GM12878 (cell line): ENCODE data around the gene VEGFB. TPM values are rescaled to one million over a fixed set of nuclear protein-coding genes. Genes with fewer than 3 reads are reported as not detected.

Experiments used
- ATAC-seq: fragments of 200-7000 bp; cut with Tn5 transposase; 3 replicates; pipeline ENCODE4 v1.9.1; 2020; ENCODE audit warnings: mild to moderate bottlenecking, moderate library complexity
- BruUV-seq: library from RNA; stranded (reverse); fragments of 400-500 nt; replicated peaks from 2 replicates; lab custom pipeline; 2021; lab: Mats Ljungman, UMichigan
- CTCF ChIA-PET: fragments of 300-600 bp; sonication (Branson Sonifier 250); formaldehyde crosslinking; extraction: SDS; loops from one replicate; lab custom pipeline; 2021; ENCODE audit warnings: inconsistent platforms; lab: Yijun Ruan, JAX
- POLR2A ChIA-PET: fragments of 350-600 bp; formaldehyde crosslinking; extraction: SDS; loops from one replicate; lab custom pipeline; 2021; ENCODE audit warnings: inconsistent platforms; lab: Charles Lee
- RAD21 ChIA-PET: fragments of 300-600 bp; sonication (Branson Sonifier 250); formaldehyde crosslinking; loops from one replicate; lab custom pipeline; 2023; ENCODE audit warnings: antibody characterized with exemption; ENCODE audit not compliant: unreplicated experiment; lab: Charles Lee
- SMC1A ChIA-PET: fragments of 300-600 bp; sonication (Branson Sonifier 250); formaldehyde crosslinking; loops from one replicate; lab custom pipeline; 2023; ENCODE audit not compliant: unreplicated experiment, uncharacterized antibody; lab: Charles Lee
- DNase-seq: peaks from one replicate; pipeline ENCODE4 v3.0.0-alpha.2; 2011; ENCODE audit warnings: low read depth, low spot score
- FAIRE-seq: peaks from 3 replicates; lab custom pipeline; 2011; peaks lifted over from hg19 to GRCh38; lab: Jason Lieb, UNC
- H2AFZ ChIP-seq: 2 replicates; pipeline ENCODE4 v1.6.0; 2011; ENCODE audit warnings: low read depth, low read length, control low read depth; ENCODE audit not compliant: control insufficient read depth
- H3K27ac ChIP-seq: 2 replicates; pipeline ENCODE4 v1.5.1; 2011; ENCODE audit warnings: control low read depth; ENCODE audit not compliant: control insufficient read depth, insufficient read depth
- H3K27me3 ChIP-seq, 2 experiments: replicated peaks in 1 of 2; 2 replicates each; pipeline versions ENCODE4 v1.6.0 to v1.6.1; 2011; ENCODE audit warnings: low read length in 1 of 2; ENCODE audit not compliant: control insufficient read depth in 2 of 2, insufficient read depth in 2 of 2
- H3K36me3 ChIP-seq, 2 experiments: 2 replicates each; pipeline ENCODE4 v1.5.1; 2011; ENCODE audit warnings: low read length in 1 of 2; ENCODE audit not compliant: control insufficient read depth in 2 of 2, insufficient read depth in 2 of 2
- H3K4me1 ChIP-seq: 2 replicates; pipeline ENCODE4 v1.6.1; 2011; ENCODE audit warnings: mild to moderate bottlenecking, low read length, moderate library complexity, mixed read lengths; ENCODE audit not compliant: control insufficient read depth, insufficient read depth
- H3K4me2 ChIP-seq: 2 replicates; pipeline ENCODE4 v1.6.0; 2011; ENCODE audit warnings: control low read depth; ENCODE audit not compliant: control insufficient read depth, insufficient read depth
- H3K4me3 ChIP-seq: fragments of 200-600 bp; sonication (generic); 2 replicates; pipeline ENCODE4 v1.5.1; 2016
- H3K79me2 ChIP-seq: 2 replicates; pipeline ENCODE4 v1.6.0; 2011; ENCODE audit warnings: low read length; ENCODE audit not compliant: control insufficient read depth, insufficient read depth
- H3K9ac ChIP-seq: 2 replicates; pipeline ENCODE4 v1.8.0; 2011; ENCODE audit warnings: low read length, control low read depth, mixed read lengths; ENCODE audit not compliant: control insufficient read depth, insufficient read depth
- H3K9me3 ChIP-seq: replicated peaks from 3 replicates; pipeline ENCODE4 v1.5.1; 2011; ENCODE audit warnings: mild to moderate bottlenecking, low read length; ENCODE audit not compliant: control insufficient read depth, insufficient read depth
- H4K20me1 ChIP-seq: 2 replicates; pipeline ENCODE4 v1.6.0; 2011; ENCODE audit not compliant: control insufficient read depth, insufficient read depth
- BCL11A ChIP-seq: IDR thresholded peaks from 2 replicates; pipeline ENCODE4 v1.6.1; 2011; ENCODE audit warnings: low read depth, low read length
- CHD4 ChIP-seq: fragments of 200-600 bp; sonication (generic); IDR thresholded peaks from 2 replicates; pipeline ENCODE4 v1.6.1; 2016; ENCODE audit warnings: mild to moderate bottlenecking
- HCFC1 ChIP-seq: fragments of 150-350 bp; IDR thresholded peaks from 2 replicates; pipeline ENCODE4 v1.6.1; 2014; ENCODE audit warnings: low read length
- MEF2B ChIP-seq: fragments of 450-650 bp; IDR thresholded peaks from 2 replicates; pipeline ENCODE4 v1.6.1; 2018; ENCODE audit warnings: mild to moderate bottlenecking, moderate library complexity; ENCODE audit not compliant: partially characterized antibody, poor library complexity, severe bottlenecking
- NFXL1 ChIP-seq: fragments of 450-650 bp; IDR thresholded peaks from 2 replicates; pipeline ENCODE4 v1.6.1; 2017; ENCODE audit warnings: antibody characterized with exemption, mild to moderate bottlenecking, borderline replicate concordance
- RAD21 ChIP-seq: IDR thresholded peaks from 2 replicates; pipeline ENCODE4 v1.6.1; 2011; ENCODE audit warnings: mild to moderate bottlenecking, low read depth, low read length, moderate library complexity; ENCODE audit not compliant: insufficient read depth
- RBBP5 ChIP-seq: fragments of 200-600 bp; sonication (generic); conservative IDR thresholded peaks from 2 replicates; pipeline ENCODE4 v1.6.1; 2016
- RELA ChIP-seq: fragments of 450-650 bp; IDR thresholded peaks from 2 replicates; pipeline ENCODE4 v1.8.0; 2014; ENCODE audit warnings: borderline replicate concordance; ENCODE audit not compliant: partially characterized antibody
- SREBF2 ChIP-seq: IDR thresholded peaks from 2 replicates; pipeline ENCODE4 v1.6.1; 2012; ENCODE audit warnings: mild to moderate bottlenecking, low read length
- ZZZ3 ChIP-seq: IDR thresholded peaks from 2 replicates; pipeline ENCODE4 v1.6.1; 2011; ENCODE audit warnings: low read depth; ENCODE audit not compliant: control insufficient read depth, insufficient read length
- WGBS: methylation state at CpG from one replicate; pipeline ENCODE4 v1.1.6; 2016; ENCODE audit warnings: low lambda C conversion rate; ENCODE audit not compliant: insufficient replicate concordance, insufficient coverage; ENCODE audit errors: missing lambda C conversion rate; 5-methylcytosine and 5-hydroxymethylcytosine counted together
- in situ Hi-C: fragments of 300-500 bp; cut with MboI; formaldehyde crosslinking; loops from 9 replicates; pipeline ENCODE4 v1.14.3; 2018; ENCODE audit warnings: mixed read lengths
- intact Hi-C: fragments of 100-400 bp; cut with micrococcal nuclease; formaldehyde crosslinking; loops from one replicate; pipeline ENCODE4 v1.14.2; 2022; ENCODE audit not compliant: unreplicated experiment
- polyA plus RNA-seq, 11 experiments: library from polyadenylated mRNA; depleted of rRNA in 4 of 11; unstranded in 6 of 11; stranded (reverse) in 5 of 11; fragments of >200 nt; fragmentation: Nextera tagmentation in 4 of 11; fragmentation: Illumina TruSeq in 1 of 11; extraction: Ambion mirVana in 4 of 11; extraction: Trizol in 1 of 11; gene quantifications; 1 replicate in 1 of 11; 2 replicates in 10 of 11; pipeline versions ENCODE4 v1.2.1 to v1.2.3, GENCODE V29; 2011 to 2016; ENCODE audit warnings: inconsistent platforms in 2 of 11, missing spikeins in 2 of 11, low read depth in 1 of 11
- total RNA-seq, 4 experiments: library from RNA; depleted of rRNA in 3 of 4; stranded (reverse); fragments of >200 nt in 3 of 4; fragmentation: Illumina TruSeq in 1 of 4; extraction: Trizol in 1 of 4; gene quantifications; 2 replicates each; pipeline versions ENCODE4 v1.2.1 to v1.2.3, GENCODE V29; 2013 to 2021
- TF ChIP-seq, protein P1 (sequence below): fragments of 450-650 bp; IDR thresholded peaks from 2 replicates; pipeline ENCODE4 v1.6.1; 2018; ENCODE audit warnings: borderline replicate concordance, mild to moderate bottlenecking; ENCODE audit not compliant: partially characterized antibody
- TF ChIP-seq, protein P2 (sequence below): IDR thresholded peaks from 2 replicates; pipeline ENCODE4 v1.6.1; 2011; ENCODE audit warnings: mild to moderate bottlenecking, low read depth, low read length, moderate library complexity; ENCODE audit not compliant: insufficient replicate concordance
- TF ChIP-seq, protein P3 (sequence below): fragments of 450-650 bp; IDR thresholded peaks from 2 replicates; pipeline ENCODE4 v1.6.1; 2017; ENCODE audit warnings: low read depth, mild to moderate bottlenecking, moderate library complexity
- TF ChIP-seq, protein P4 (sequence below): fragments of 450-650 bp; IDR thresholded peaks from 2 replicates; pipeline ENCODE4 v1.6.1; 2017; ENCODE audit warnings: mild to moderate bottlenecking, moderate library complexity

VEGFB gene
- total and polyA plus RNA-seq, 10 of the 15 experiments (the other 5 are each of a cell fraction or from before 2014, with no cell fraction given) = 7.0 to 75.8 (median 20.3) TPM

DNA sequence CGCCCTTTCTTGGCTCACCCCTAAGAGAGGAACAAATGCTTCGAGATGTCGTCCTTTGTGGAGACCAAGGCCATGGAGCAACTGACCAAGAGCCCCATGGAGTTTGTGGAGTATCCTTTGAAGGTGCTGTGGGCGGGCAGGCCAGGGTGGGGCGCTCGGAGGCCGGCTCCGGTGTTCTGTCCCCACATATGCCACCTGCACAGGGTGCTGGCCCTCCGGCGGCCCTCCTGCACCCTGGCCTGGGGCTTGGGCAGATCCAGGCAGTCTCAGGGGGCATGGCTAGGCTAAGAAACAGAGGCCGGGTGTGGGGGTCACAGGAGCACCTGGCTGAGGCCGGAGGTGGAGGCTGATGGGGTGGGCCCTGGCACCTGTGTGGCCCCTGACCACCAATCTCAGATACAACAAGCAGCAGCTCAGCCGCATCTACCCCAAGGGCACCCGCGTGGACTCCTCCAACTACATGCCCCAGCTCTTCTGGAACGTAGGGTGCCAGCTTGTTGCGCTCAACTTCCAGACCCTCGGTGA, 27.2 kb downstream of the VEGFB start:
- H2AFZ ChIP-seq = no peak overlapping the region
- no peak overlapping the region for H3K4me3 ChIP-seq
- no peak for ATAC-seq
- 86% methylated on average over 18 of the region's 18 CpGs for WGBS
- DNase-seq = no peak
- H3K36me3 ChIP-seq = peaks cover 0 to 5% of the 10 kb centered on the region in 2 experiments; a peak in 2 of 4 replicates
- H4K20me1 ChIP-seq = no peaks in the 10 kb centered on the region
- BruUV-seq = no TSS peak
- H3K4me1 ChIP-seq = peaks cover 11% of the 10 kb centered on the region
- intact Hi-C loops (no loop called here), in situ Hi-C loops (no loop called here)
- H3K4me2 ChIP-seq = no peak overlapping the region
- FAIRE-seq = no peak
- H3K9ac ChIP-seq = no peak overlapping the region
- ChIA-PET POLR2A (no interaction called here), SMC1A (no interaction called here), CTCF (interaction anchor here (1.5 to 2.0 kb wide), 3 partner anchors 10 to 39 kb away, joined by 4 to 9 read pairs (median 5); partner anchors contain the start of gene PLCB3), RAD21 (interaction anchor here (0.5 kb wide), 1 partner anchor 48 kb away, joined by 3 read pairs; no protein-coding TSS in a partner anchor)
- H3K79me2 ChIP-seq = no peaks in the 10 kb centered on the region
- no peak overlapping the region for H3K27ac ChIP-seq
- no peaks in the 10 kb centered on the region for H3K27me3 ChIP-seq
- no peaks in the 10 kb centered on the region for H3K9me3 ChIP-seq
- TF ChIP-seq RELA = no peak
- TF ChIP-seq, protein P1, sequence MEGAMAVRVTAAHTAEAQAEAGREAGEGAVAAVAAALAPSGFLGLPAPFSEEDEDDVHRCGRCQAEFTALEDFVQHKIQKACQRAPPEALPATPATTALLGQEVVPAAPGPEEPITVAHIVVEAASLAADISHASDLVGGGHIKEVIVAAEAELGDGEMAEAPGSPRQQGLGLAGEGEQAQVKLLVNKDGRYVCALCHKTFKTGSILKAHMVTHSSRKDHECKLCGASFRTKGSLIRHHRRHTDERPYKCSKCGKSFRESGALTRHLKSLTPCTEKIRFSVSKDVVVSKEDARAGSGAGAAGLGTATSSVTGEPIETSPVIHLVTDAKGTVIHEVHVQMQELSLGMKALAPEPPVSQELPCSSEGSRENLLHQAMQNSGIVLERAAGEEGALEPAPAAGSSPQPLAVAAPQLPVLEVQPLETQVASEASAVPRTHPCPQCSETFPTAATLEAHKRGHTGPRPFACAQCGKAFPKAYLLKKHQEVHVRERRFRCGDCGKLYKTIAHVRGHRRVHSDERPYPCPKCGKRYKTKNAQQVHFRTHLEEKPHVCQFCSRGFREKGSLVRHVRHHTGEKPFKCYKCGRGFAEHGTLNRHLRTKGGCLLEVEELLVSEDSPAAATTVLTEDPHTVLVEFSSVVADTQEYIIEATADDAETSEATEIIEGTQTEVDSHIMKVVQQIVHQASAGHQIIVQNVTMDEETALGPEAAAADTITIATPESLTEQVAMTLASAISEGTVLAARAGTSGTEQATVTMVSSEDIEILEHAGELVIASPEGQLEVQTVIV = no peak
- TF ChIP-seq, protein P2, sequence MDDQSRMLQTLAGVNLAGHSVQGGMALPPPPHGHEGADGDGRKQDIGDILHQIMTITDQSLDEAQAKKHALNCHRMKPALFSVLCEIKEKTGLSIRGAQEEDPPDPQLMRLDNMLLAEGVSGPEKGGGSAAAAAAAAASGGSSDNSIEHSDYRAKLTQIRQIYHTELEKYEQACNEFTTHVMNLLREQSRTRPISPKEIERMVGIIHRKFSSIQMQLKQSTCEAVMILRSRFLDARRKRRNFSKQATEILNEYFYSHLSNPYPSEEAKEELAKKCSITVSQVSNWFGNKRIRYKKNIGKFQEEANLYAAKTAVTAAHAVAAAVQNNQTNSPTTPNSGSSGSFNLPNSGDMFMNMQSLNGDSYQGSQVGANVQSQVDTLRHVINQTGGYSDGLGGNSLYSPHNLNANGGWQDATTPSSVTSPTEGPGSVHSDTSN = no peak
- TF ChIP-seq RAD21 = no peak
- TF ChIP-seq HCFC1 = no peak
- TF ChIP-seq NFXL1 = no peak
- TF ChIP-seq, protein P3, sequence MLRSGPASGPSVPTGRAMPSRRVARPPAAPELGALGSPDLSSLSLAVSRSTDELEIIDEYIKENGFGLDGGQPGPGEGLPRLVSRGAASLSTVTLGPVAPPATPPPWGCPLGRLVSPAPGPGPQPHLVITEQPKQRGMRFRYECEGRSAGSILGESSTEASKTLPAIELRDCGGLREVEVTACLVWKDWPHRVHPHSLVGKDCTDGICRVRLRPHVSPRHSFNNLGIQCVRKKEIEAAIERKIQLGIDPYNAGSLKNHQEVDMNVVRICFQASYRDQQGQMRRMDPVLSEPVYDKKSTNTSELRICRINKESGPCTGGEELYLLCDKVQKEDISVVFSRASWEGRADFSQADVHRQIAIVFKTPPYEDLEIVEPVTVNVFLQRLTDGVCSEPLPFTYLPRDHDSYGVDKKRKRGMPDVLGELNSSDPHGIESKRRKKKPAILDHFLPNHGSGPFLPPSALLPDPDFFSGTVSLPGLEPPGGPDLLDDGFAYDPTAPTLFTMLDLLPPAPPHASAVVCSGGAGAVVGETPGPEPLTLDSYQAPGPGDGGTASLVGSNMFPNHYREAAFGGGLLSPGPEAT = no peak
- TF ChIP-seq ZZZ3 = no peak
- TF ChIP-seq BCL11A = no peak
- TF ChIP-seq, protein P4, sequence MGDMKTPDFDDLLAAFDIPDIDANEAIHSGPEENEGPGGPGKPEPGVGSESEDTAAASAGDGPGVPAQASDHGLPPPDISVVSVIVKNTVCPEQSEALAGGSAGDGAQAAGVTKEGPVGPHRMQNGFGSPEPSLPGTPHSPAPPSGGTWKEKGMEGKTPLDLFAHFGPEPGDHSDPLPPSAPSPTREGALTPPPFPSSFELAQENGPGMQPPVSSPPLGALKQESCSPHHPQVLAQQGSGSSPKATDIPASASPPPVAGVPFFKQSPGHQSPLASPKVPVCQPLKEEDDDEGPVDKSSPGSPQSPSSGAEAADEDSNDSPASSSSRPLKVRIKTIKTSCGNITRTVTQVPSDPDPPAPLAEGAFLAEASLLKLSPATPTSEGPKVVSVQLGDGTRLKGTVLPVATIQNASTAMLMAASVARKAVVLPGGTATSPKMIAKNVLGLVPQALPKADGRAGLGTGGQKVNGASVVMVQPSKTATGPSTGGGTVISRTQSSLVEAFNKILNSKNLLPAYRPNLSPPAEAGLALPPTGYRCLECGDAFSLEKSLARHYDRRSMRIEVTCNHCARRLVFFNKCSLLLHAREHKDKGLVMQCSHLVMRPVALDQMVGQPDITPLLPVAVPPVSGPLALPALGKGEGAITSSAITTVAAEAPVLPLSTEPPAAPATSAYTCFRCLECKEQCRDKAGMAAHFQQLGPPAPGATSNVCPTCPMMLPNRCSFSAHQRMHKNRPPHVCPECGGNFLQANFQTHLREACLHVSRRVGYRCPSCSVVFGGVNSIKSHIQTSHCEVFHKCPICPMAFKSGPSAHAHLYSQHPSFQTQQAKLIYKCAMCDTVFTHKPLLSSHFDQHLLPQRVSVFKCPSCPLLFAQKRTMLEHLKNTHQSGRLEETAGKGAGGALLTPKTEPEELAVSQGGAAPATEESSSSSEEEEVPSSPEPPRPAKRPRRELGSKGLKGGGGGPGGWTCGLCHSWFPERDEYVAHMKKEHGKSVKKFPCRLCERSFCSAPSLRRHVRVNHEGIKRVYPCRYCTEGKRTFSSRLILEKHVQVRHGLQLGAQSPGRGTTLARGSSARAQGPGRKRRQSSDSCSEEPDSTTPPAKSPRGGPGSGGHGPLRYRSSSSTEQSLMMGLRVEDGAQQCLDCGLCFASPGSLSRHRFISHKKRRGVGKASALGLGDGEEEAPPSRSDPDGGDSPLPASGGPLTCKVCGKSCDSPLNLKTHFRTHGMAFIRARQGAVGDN = no peak
- TF ChIP-seq SREBF2 = no peak
- TF ChIP-seq RBBP5 = no peak
- TF ChIP-seq CHD4 = no peak
- no peak for TF ChIP-seq MEF2B
